CD4-positive, alpha-beta T cell (primary cell): ENCODE results near the gene CEMIP2. TPM values are rescaled to one million over a fixed set of nuclear protein-coding genes. Genes with fewer than 3 reads are reported as not detected.

Experiments
- ATAC-seq: fragments of 200-7000 bp; cut with Tn5 transposase; one replicate; pipeline ENCODE4 v1.10.0; 2022; ENCODE audit warnings: mild to moderate bottlenecking; ENCODE audit not compliant: poor library complexity
- CTCF ChIA-PET: fragments of 350-600 bp; sonication (Branson Sonifier 250); formaldehyde crosslinking; loops from one replicate; lab custom pipeline; 2021; ENCODE audit warnings: antibody characterized with exemption, inconsistent platforms; lab: Charles Lee
- POLR2A ChIA-PET: fragments of 350-600 bp; sonication (Branson Sonifier 250); formaldehyde crosslinking; loops from one replicate; lab custom pipeline; 2021; ENCODE audit warnings: antibody characterized with exemption, inconsistent platforms; lab: Charles Lee
- DNase-seq, 14 experiments: peaks; one replicate each; pipeline ENCODE4 v3.0.0-alpha.2; 2013 to 2020; ENCODE audit warnings: mixed read lengths in 2 of 14
- H3K27ac ChIP-seq, 2 donors: one replicate each; pipeline versions ENCODE4 v1.5.1 to v1.7.0; 2013; ENCODE audit warnings: low read length in 2 of 2, low read depth in 1 of 2, mild to moderate bottlenecking in 1 of 2
- H3K27me3 ChIP-seq, 2 experiments: 1 replicate in 1 of 2; 2 replicates in 1 of 2; pipeline versions ENCODE4 v1.6.1 to v1.7.0; 2013; ENCODE audit warnings: low read length in 2 of 2, control low read depth in 1 of 2, mild to moderate bottlenecking in 1 of 2, moderate library complexity in 1 of 2; ENCODE audit not compliant: insufficient read depth in 2 of 2, control insufficient read depth in 1 of 2
- H3K36me3 ChIP-seq: one replicate; pipeline ENCODE4 v1.6.1; 2013; ENCODE audit warnings: low read length, control low read depth; ENCODE audit not compliant: insufficient read depth
- H3K4me1 ChIP-seq: one replicate; pipeline ENCODE4 v1.6.1; 2013; ENCODE audit warnings: low read length, control low read depth; ENCODE audit not compliant: insufficient read depth
- H3K4me3 ChIP-seq: one replicate; pipeline ENCODE4 v1.5.1; 2013; ENCODE audit warnings: mild to moderate bottlenecking, low read length, moderate library complexity
- H3K9me3 ChIP-seq, 2 experiments: 1 replicate in 1 of 2; 2 replicates in 1 of 2; pipeline versions ENCODE4 v1.6.1 to v1.7.0; 2013; ENCODE audit warnings: low read length in 2 of 2, mild to moderate bottlenecking in 2 of 2, control low read depth in 1 of 2, moderate library complexity in 1 of 2; ENCODE audit not compliant: control insufficient read depth in 1 of 2, insufficient read depth in 1 of 2
- H3K27ac Mint-ChIP-seq: one replicate; pipeline ENCODE4 v1.8.0; 2020; ENCODE audit warnings: mixed read lengths
- H3K27me3 Mint-ChIP-seq: one replicate; pipeline ENCODE4 v1.8.0; 2021; ENCODE audit warnings: mixed read lengths
- H3K36me3 Mint-ChIP-seq: one replicate; pipeline ENCODE4 v1.8.0; 2021; ENCODE audit warnings: low read depth, mixed read lengths
- H3K4me1 Mint-ChIP-seq: one replicate; pipeline ENCODE4 v1.8.0; 2021; ENCODE audit warnings: low read depth, mixed read lengths
- H3K4me3 Mint-ChIP-seq: one replicate; pipeline ENCODE4 v1.8.0; 2020; ENCODE audit warnings: mild to moderate bottlenecking, mixed read lengths
- H3K9me3 Mint-ChIP-seq: one replicate; pipeline ENCODE4 v1.8.0; 2020; ENCODE audit warnings: mixed read lengths
- intact Hi-C, 2 experiments: fragments of 100-400 bp; cut with DNase I in 1 of 2; cut with micrococcal nuclease in 1 of 2; formaldehyde crosslinking; loops; one replicate each; pipeline versions ENCODE4 v1.15.1 to v1.9.0; 2023 to 2025; cut with DNase I, micrococcal nuclease
- total RNA-seq, 174 experiments: library from RNA in 2 of 174; stranded (reverse) in 2 of 174; gene quantifications; one replicate each; pipeline ENCODE4 v1.2.3 and lab custom pipeline; 2021 to 2026
- TF ChIP-seq, protein P1 (sequence below): fragments of 200-600 bp; IDR thresholded peaks from one replicate; pipeline ENCODE4 v1.8.0; 2022; ENCODE audit warnings: antibody characterized with exemption, mild to moderate bottlenecking

Gene CEMIP2
- total RNA-seq, 2 experiments from 2014 or later: 301 to 305 TPM

DNA sequence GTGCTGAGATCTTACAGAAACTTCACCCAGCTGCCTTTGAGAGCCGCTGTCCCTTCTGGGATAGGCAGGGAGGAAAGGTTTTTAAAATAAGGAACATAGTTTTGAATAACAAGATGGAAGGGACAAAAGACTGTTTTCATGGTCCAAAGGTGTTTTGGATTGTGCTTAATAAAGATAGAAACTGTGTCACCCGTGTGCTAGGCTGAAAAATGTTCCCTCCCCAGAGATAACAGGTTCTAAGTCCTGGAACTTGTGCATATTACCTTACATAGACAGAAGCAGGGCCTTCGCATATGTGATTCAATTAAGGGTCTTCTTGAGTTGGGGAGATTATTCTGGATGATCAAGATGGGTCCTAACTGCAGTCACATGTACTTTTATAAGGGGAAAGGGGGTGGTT, 1.9 kb upstream of the CEMIP2 start:
- Mint-ChIP-seq H3K4me1 (peaks cover 35% of the 10 kb centered on the region), H3K36me3 (peaks cover 26% of the 10 kb centered on the region), H3K27ac (peak overlapping the region; percentile 99), H3K27me3 (no peaks in the 10 kb centered on the region), H3K9me3 (no peaks in the 10 kb centered on the region), H3K4me3 (peak overlapping the region; percentile 98)
- ChIA-PET POLR2A (interaction anchor here (1.1 to 5.0 kb wide), 6 partner anchors 10 to 166 kb away, joined by 3 to 154 read pairs (median 30); partner anchors contain the start of genes ABHD17B and C9orf85), CTCF (interaction anchor here (1.4 to 3.0 kb wide), 4 partner anchors 11 to 255 kb away, joined by 4 to 15 read pairs (median 10); no protein-coding TSS in a partner anchor)
- H3K9me3 ChIP-seq: no peaks in the 10 kb centered on the region
- no peaks in the 10 kb centered on the region for H3K36me3 ChIP-seq
- intact Hi-C loops: no loop called here
- peaks cover 32% of the 10 kb centered on the region for H3K4me1 ChIP-seq
- no peaks in the 10 kb centered on the region for H3K27me3 ChIP-seq
- TF ChIP-seq, protein P1, sequence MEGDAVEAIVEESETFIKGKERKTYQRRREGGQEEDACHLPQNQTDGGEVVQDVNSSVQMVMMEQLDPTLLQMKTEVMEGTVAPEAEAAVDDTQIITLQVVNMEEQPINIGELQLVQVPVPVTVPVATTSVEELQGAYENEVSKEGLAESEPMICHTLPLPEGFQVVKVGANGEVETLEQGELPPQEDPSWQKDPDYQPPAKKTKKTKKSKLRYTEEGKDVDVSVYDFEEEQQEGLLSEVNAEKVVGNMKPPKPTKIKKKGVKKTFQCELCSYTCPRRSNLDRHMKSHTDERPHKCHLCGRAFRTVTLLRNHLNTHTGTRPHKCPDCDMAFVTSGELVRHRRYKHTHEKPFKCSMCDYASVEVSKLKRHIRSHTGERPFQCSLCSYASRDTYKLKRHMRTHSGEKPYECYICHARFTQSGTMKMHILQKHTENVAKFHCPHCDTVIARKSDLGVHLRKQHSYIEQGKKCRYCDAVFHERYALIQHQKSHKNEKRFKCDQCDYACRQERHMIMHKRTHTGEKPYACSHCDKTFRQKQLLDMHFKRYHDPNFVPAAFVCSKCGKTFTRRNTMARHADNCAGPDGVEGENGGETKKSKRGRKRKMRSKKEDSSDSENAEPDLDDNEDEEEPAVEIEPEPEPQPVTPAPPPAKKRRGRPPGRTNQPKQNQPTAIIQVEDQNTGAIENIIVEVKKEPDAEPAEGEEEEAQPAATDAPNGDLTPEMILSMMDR: no peak
- H3K4me3 ChIP-seq: no peak overlapping the region
- no peak for ATAC-seq
- no peak overlapping the region for H3K27ac ChIP-seq
- DNase-seq: no peak

DNA sequence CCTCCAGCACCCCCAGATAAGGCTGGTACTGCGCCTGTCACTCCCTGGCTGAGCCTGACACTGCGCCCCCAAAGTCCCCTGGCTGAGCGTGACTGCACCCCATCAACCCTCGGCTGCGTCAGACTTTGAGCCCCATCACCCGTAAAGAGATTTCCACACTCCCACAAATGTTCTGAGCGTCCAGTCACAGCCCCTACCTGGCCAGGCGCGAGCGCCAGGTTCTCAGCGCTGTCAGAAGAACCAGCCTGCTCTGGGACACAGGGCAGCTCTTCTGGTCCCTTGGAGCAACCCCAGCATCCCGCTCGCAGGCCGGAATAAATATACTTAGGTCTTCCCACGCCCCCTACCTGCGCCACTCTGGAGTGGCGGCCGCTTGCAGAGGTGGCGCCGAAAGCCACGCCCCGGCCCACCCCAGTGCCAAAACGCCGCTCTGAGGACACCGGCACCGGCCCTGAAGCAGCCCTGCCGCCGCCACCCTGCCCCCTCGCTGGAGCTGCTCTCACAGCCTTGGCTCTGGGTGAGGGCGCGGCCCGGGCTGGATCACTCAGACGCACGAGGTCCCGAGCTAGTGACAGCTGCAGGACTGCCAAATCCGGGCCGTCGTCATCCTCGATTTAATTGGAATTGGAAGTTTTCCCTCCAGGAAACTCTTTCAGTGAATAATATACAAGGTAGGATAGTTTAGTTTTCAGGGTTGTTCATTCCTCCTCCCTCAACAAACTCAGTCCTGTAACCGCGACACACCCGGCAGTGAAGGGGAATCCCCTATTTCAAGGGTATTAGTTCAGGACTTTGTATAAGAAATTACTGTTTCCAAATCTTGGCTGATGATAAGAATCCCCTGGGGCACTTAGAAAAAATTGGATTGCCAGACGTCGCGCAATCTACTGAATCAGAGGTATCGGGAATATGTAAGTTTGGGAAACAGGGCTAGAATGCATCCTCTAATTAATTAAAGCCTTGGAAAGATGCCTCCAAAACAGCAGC, 1.2 kb upstream of the CEMIP2 start:
- POLR2A ChIA-PET: interaction anchor here (0.6 to 5.0 kb wide), 17 partner anchors 11 to 1355 kb away, joined by 3 to 154 read pairs (median 5); partner anchors contain the start of genes ABHD17B, C9orf85, KLF9 and ZFAND5
- peaks cover 26% of the 10 kb centered on the region for H3K36me3 Mint-ChIP-seq
- Histone ChIP-seq H3K36me3 (no peaks in the 10 kb centered on the region), H3K9me3 (no peaks in the 10 kb centered on the region), H3K4me1 (peaks cover 35% of the 10 kb centered on the region), H3K4me3 (peak overlapping the region; percentile 65), H3K27me3 (no peaks in the 10 kb centered on the region), H3K27ac (peak overlapping the region; percentile 71 to 74)
- TF ChIP-seq, protein P1: peak; percentile 62
- H3K9me3 Mint-ChIP-seq: no peaks in the 10 kb centered on the region
- no peaks in the 10 kb centered on the region for H3K27me3 Mint-ChIP-seq
- peak overlapping the region; percentile 98 for H3K4me3 Mint-ChIP-seq
- ATAC-seq (peak; percentile 39), DNase-seq (peak; percentile 39 to 88 (median 67))
- CTCF ChIA-PET: interaction anchor here (0.7 to 5.8 kb wide), 24 partner anchors 9 to 502 kb away, joined by 3 to 34 read pairs (median 5); partner anchors contain the start of genes ABHD17B and C9orf85
- intact Hi-C loops: loop anchor here (1.0 to 10.0 kb wide), 12 partner anchors 12 to 1357 kb away; partner anchors contain the start of genes ZFAND5 (in 2 of the 2), ABHD17B (in 1 of the 2), C9orf85 (in 1 of the 2) and KLF9 (in 1 of the 2)
- peak overlapping the region; percentile 99 for H3K27ac Mint-ChIP-seq
- peaks cover 37% of the 10 kb centered on the region for H3K4me1 Mint-ChIP-seq

DNA sequence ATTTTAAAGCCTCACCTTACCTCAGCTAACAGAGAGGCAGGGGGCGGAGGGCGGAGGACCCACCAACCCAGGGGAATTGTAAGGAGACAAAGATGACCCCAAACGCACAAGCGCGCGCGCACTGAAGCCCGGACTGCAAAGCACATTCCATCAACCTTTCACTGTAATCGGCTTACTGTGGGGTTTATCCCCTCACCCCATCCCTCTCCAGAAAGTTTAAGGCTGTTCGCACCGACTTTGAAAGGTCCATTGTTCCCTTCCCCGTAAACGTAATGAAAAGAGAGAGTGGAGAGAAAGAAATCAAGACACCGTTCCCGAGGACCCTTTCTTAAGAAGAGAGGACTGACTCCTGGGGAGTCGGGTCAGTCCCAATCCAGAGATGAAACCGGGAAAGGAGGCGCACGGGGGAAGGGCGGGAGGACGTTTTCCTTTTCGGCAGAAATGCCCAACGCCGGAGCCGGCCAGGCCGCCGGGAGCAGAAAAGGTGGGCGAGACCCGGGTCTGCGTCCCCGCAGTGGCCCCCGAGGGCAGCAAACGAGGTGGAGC, 464 bp downstream of the CEMIP2 start:
- Histone ChIP-seq H3K4me3 (peak overlapping the region; percentile 72), H3K36me3 (no peaks in the 10 kb centered on the region), H3K27me3 (no peaks in the 10 kb centered on the region), H3K27ac (peak overlapping the region; percentile 67 to 89), H3K4me1 (peaks cover 36% of the 10 kb centered on the region), H3K9me3 (no peaks in the 10 kb centered on the region)
- intact Hi-C loops: loop anchor here (2.0 to 10.0 kb wide), 8 partner anchors 41 to 1356 kb away; partner anchors contain the start of genes ZFAND5 (in 2 of the 2), ABHD17B (in 1 of the 2), C9orf85 (in 1 of the 2) and KLF9 (in 1 of the 2)
- DNase-seq (peak in 3 of 14 experiments; percentile 28 to 42 (median 32)), ATAC-seq (no peak)
- H3K27ac Mint-ChIP-seq: peak overlapping the region; percentile 94
- peaks cover 53% of the 10 kb centered on the region for H3K4me1 Mint-ChIP-seq
- TF ChIP-seq, protein P1: no peak
- peaks cover 26% of the 10 kb centered on the region for H3K36me3 Mint-ChIP-seq
- H3K4me3 Mint-ChIP-seq: peak overlapping the region; percentile 96
- no peaks in the 10 kb centered on the region for H3K27me3 Mint-ChIP-seq
- H3K9me3 Mint-ChIP-seq: no peaks in the 10 kb centered on the region
- ChIA-PET CTCF (interaction anchor here (0.6 to 5.8 kb wide), 8 partner anchors 9 to 144 kb away, joined by 3 to 34 read pairs (median 6); partner anchors contain the start of genes ABHD17B and C9orf85), POLR2A (interaction anchor here (0.6 to 5.0 kb wide), 16 partner anchors 12 to 1996 kb away, joined by 3 to 154 read pairs (median 6); partner anchors contain the start of genes ABHD17B, C9orf85 and KLF9)
